Dermis blood vessel endothelial cell (primary cell): ENCODE results near the gene ZBTB2. TPM values are rescaled to one million over a fixed set of nuclear protein-coding genes. Genes with fewer than 3 reads are reported as not detected.
"Not testable (repeated sequence)": the region's sequence is repeated elsewhere in the genome, so short reads cannot be mapped to it uniquely, and the experiment has no call there.

Source experiments
- DNase-seq: peaks from one replicate; pipeline ENCODE4 v3.0.0; 2010
- total RNA-seq: library from RNA; depleted of rRNA; stranded (reverse); fragments of >200 nt; gene quantifications from 2 replicates; pipeline ENCODE4 v1.2.3, GENCODE V29; 2014

Gene ZBTB2
- total RNA-seq, 1 donor from 2014 or later = 8.0 TPM

- peak; percentile 33 for DNase-seq
These were observed 65.1 kb downstream of the ZBTB2 start for GRCh38 chr6:151326116-151326825.

GRCh38 chr6:151325075-151326050 is 66.0 kb downstream of the ZBTB2 start:
- DNase-seq = peak; percentile 93

- no peak for DNase-seq
These were observed 66.9 kb downstream of the ZBTB2 start for GRCh38 chr6:151324488-151324825.

DNA sequence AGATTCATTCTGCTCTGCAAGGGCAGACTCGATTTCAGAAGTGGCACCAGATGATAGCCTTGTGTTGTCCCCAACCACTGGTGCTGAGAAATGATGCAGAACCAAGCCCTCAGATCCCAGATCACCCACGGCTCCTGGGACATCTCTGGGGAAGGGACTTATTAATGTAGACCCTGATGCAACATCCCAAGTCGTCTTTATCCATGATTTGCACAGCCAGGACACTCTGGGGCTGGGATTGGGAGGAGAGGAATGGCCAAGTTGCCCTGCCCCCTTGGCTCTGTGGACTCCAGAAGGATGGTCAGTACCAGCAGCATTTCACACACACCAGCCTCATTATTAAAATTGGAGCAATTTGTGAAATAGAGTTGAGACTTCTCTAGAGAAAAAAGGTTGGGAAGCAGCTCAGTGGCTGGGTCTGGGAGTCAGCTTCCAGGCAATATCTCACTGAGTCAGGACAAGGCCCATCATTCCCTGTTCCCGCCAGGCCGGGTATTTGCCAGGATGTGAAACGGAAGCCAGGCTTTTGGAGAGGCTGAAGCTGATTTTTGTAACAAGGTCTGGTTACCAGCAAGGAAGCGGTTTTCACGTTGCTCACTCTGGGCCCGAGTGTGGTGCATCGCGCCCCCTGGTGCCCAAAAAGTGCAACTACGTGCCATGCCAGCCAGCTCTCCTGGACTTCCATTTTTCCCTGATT is 67.4 kb downstream of the ZBTB2 start:
- DNase-seq = peak; percentile 95

GRCh38 chr6:151322570-151322969 is 68.8 kb downstream of the ZBTB2 start:
- no peak for DNase-seq

- DNase-seq = no peak
These were observed 69.9 kb downstream of the ZBTB2 start for GRCh38 chr6:151321438-151321837.

GRCh38 chr6:151320140-151320539 is 71.2 kb downstream of the ZBTB2 start:
- DNase-seq = no peak

DNA sequence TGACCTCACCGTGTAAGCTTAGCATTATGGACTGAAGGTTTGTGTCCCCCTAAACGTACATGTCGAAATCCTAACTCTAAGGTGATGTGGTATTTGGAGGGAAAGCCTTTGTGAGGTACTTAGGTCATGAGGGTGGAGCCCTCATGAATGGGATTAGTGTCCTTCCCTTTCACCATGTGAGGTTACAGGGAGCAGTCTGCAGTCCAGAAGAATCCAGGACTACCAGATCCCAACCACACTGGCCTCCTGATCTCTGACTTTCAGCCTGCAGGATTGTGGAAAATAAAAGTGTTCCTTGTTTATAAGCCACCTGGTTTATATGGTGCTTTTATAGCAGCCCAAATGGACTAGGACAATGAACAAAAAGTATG is 73.4 kb downstream of the ZBTB2 start:
- DNase-seq = no peak

GRCh38 chr6:151317103-151317994 is 74.0 kb downstream of the ZBTB2 start:
- DNase-seq = peak; percentile 57

- DNase-seq = not testable (repeated sequence)
These were observed 75.7 kb downstream of the ZBTB2 start for GRCh38 chr6:151315661-151316060.

Other genes starting within 250 kb of the ZBTB2 start
- gene AKAP12, start 151.6 kb downstream of the ZBTB2 start, total RNA-seq = 647 and 699 TPM in 2 replicates
- gene RMND1, start 60.6 kb upstream of the ZBTB2 start, total RNA-seq = 27.9 and 32.2 TPM in 2 replicates
- gene CCDC170, start 102.5 kb upstream of the ZBTB2 start, total RNA-seq = not detected in 2 replicates